ENCODE measurements around the gene INS.

- TF ChIP-seq CTCF (IDR thresholded peaks at IDR 0.05; ENCODE audit: low read depth, low read length, missing input control) (no peak), ZBTB33 (IDR thresholded peaks at IDR 0.05) (no peak), RAD21 (IDR thresholded peaks at IDR 0.05) (no peak), SP1 (IDR thresholded peaks at IDR 0.05) (no peak), TAF1 (conservative IDR thresholded peaks at IDR 0.05) (no peak), YY1 (IDR thresholded peaks at IDR 0.05) (no peak), HNF4A (conservative IDR thresholded peaks at IDR 0.05) (no peak), MAX (IDR thresholded peaks at IDR 0.05) (no peak), FOXA1 (IDR thresholded peaks at IDR 0.05) (no peak)
These were observed 16.3 kb downstream of the INS start for GRCh38 chr11:2144544-2145248.

Measured in liver (tissue), 3 donors.